ENCODE data around the gene FARP2.
"Not testable (repeated sequence)": the region's sequence is repeated elsewhere in the genome, so short reads cannot be mapped to it uniquely, and the experiment has no call there.

DNA sequence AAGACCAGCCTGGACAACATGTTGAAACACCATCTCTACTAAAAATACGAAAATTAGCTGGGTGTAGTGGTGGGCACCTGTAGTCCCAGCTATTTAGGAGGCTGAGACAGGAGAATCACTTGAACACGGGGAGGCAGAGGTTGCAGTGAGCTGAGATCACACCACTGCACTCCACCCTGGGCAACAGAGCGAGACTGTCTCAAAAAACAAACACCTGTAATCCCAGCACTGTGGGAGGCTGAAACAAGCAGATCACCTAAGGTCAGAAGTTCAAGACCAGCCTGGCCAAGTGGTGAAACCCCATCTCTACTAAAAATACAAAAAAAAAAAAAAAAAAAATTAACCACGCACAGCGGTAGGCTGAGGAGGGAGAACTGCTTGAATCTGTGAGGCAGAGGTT lies 65.9 kb downstream of the FARP2 start:
- TF ChIP-seq SRF (IDR thresholded peaks at IDR 0.05; ENCODE audit: low read depth, low read length); RBAK (CRISPR knock-in tag; IDR thresholded peaks at IDR 0.05); CBX5 (CRISPR knock-in tag; IDR thresholded peaks at IDR 0.05; ENCODE audit: borderline replicate concordance); TRIM24 (CRISPR knock-in tag; IDR thresholded peaks at IDR 0.05); FOXJ3 (CRISPR knock-in tag; IDR thresholded peaks at IDR 0.05; ENCODE audit: borderline replicate concordance); POLR2A (IDR thresholded peaks at IDR 0.05; ENCODE audit: insufficient read depth in 1 of 2, low read depth in 2 of 2, low read length in 2 of 2); ZBTB21 (CRISPR knock-in tag; IDR thresholded peaks at IDR 0.05); HIVEP1 (CRISPR knock-in tag; IDR thresholded peaks at IDR 0.05): not testable (repeated sequence)
- TF ChIP-seq, protein P1, sequence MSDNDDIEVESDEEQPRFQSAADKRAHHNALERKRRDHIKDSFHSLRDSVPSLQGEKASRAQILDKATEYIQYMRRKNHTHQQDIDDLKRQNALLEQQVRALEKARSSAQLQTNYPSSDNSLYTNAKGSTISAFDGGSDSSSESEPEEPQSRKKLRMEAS (IDR thresholded peaks at IDR 0.05), result not testable (repeated sequence)

All from HepG2 (cell line).